ENCODE results near the gene HINT2. TPM values are rescaled to one million over a fixed set of nuclear protein-coding genes. Genes with fewer than 3 reads are reported as not detected.

Gene HINT2
- total and polyA plus RNA-seq, 2 experiments from 2014 or later: 30.6 to 50.7 TPM

DNA sequence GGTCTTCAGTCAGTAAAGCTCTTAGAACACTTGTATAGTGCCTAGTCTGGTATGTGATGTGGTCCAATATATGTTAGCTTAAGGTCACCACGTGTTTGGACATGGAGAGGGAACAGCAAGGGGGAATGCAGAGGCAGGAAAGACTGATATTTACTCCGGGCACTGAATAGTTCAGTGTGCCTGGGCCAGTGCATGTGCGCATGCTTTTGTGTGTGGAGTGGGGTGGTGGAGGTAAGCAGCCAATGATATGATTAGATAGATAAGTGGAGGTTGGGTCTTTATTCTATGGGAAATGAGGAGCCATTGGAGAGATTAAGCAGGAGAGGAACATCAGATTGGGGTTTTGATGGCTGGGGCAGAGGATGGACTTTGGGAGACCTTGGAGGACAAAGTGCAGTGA, 41.4 kb upstream of the HINT2 start:
- H2AFZ ChIP-seq: no peak overlapping the region
- H3K27ac ChIP-seq: no peak overlapping the region
- no peaks in the 10 kb centered on the region for H3K9me2 ChIP-seq (ENCODE audit: insufficient read depth)
- WGBS, 2 experiments (ENCODE audit: low coverage in 1 of 2, low lambda C conversion rate in 2 of 2, missing lambda C conversion rate in 2 of 2): 67 to 69% methylated on average over 3 of the region's 3 CpGs
- no peaks in the 10 kb centered on the region for H3K4me1 ChIP-seq (ENCODE audit: insufficient read depth)
- TF ChIP-seq EZH2 (IDR thresholded peaks at IDR 0.05; ENCODE audit: insufficient read depth, poor library complexity, severe bottlenecking): no peak
- H3K4me2 ChIP-seq (ENCODE audit: unreplicated experiment): no peak overlapping the region
- H3F3A ChIP-seq (ENCODE audit: insufficient read depth): no peaks in the 10 kb centered on the region
- no peaks in the 10 kb centered on the region for H3K9me3 ChIP-seq (ENCODE audit: low read depth)
- DNase-seq: no peak
- in situ Hi-C loops (cut with MboI): no loop called here
- H3K9ac ChIP-seq: no peak overlapping the region
- H4K20me1 ChIP-seq (ENCODE audit: insufficient read depth): no peaks in the 10 kb centered on the region
- H3K79me2 ChIP-seq (ENCODE audit: insufficient read depth): no peaks in the 10 kb centered on the region
- H3K36me3 ChIP-seq (ENCODE audit: low read depth): no peaks in the 10 kb centered on the region
- peaks cover under 1% of the 10 kb centered on the region; the same call in 1 of the 2 replicates for H3K27me3 ChIP-seq (replicated peaks; ENCODE audit: insufficient read depth)
- no peak overlapping the region for H3K4me3 ChIP-seq

GRCh38 chr9:35854091-35854762, 39.4 kb upstream of the HINT2 start:
- no peaks in the 10 kb centered on the region; the same call in 1 of the 2 replicates for H3K36me3 ChIP-seq (ENCODE audit: low read depth)
- H3K9me3 ChIP-seq (ENCODE audit: low read depth): no peaks in the 10 kb centered on the region
- H3K27me3 ChIP-seq (replicated peaks; ENCODE audit: insufficient read depth): no peaks in the 10 kb centered on the region
- no peaks in the 10 kb centered on the region for H4K20me1 ChIP-seq (ENCODE audit: insufficient read depth)
- no peak for TF ChIP-seq EZH2phosphoT487 (IDR thresholded peaks at IDR 0.05; ENCODE audit: insufficient read depth, low read depth)
- no peak for TF ChIP-seq EZH2 (IDR thresholded peaks at IDR 0.05; ENCODE audit: insufficient read depth, poor library complexity, severe bottlenecking)
- 75 to 80% methylated on average over 7 of the region's 7 CpGs for WGBS, 2 experiments (ENCODE audit: low coverage in 1 of 2, low lambda C conversion rate in 2 of 2, missing lambda C conversion rate in 2 of 2)
- peaks cover 5% of the 10 kb centered on the region for H3F3A ChIP-seq (ENCODE audit: insufficient read depth)
- in situ Hi-C loops (cut with MboI): no loop called here
- H3K4me2 ChIP-seq (ENCODE audit: unreplicated experiment): no peak overlapping the region
- no peak for DNase-seq
- no peaks in the 10 kb centered on the region for H3K4me1 ChIP-seq (ENCODE audit: insufficient read depth)
- no peak overlapping the region for H3K9ac ChIP-seq
- no peak overlapping the region for H3K27ac ChIP-seq
- no peak overlapping the region for H3K4me3 ChIP-seq
- no peaks in the 10 kb centered on the region for H3K79me2 ChIP-seq (ENCODE audit: insufficient read depth)
- no peaks in the 10 kb centered on the region for H3K9me2 ChIP-seq (ENCODE audit: insufficient read depth)
- no peak overlapping the region for H2AFZ ChIP-seq

- WGBS, 2 experiments (ENCODE audit: low coverage in 1 of 2, low lambda C conversion rate in 2 of 2, missing lambda C conversion rate in 2 of 2): 81 to 82% methylated on average over 24 to 25 of the region's 25 CpGs
- no peaks in the 10 kb centered on the region for H4K20me1 ChIP-seq (ENCODE audit: insufficient read depth)
- H2AFZ ChIP-seq: no peak overlapping the region
- peaks cover 6% of the 10 kb centered on the region; the same call in 1 of the 2 replicates for H3K4me1 ChIP-seq (ENCODE audit: insufficient read depth)
- in situ Hi-C loops (cut with MboI): no loop called here
- no peak for TF ChIP-seq EZH2 (IDR thresholded peaks at IDR 0.05; ENCODE audit: insufficient read depth, poor library complexity, severe bottlenecking)
- TF ChIP-seq EZH2phosphoT487 (IDR thresholded peaks at IDR 0.05; ENCODE audit: insufficient read depth, low read depth): no peak
- H3K9ac ChIP-seq: no peak overlapping the region
- H3F3A ChIP-seq (ENCODE audit: insufficient read depth): peaks cover 11% of the 10 kb centered on the region
- no peaks in the 10 kb centered on the region for H3K9me3 ChIP-seq (ENCODE audit: low read depth)
- no peak overlapping the region for H3K4me3 ChIP-seq
- no peaks in the 10 kb centered on the region for H3K9me2 ChIP-seq (ENCODE audit: insufficient read depth)
- no peak overlapping the region for H3K4me2 ChIP-seq (ENCODE audit: unreplicated experiment)
- DNase-seq: no peak
- H3K27ac ChIP-seq: no peak overlapping the region
- H3K79me2 ChIP-seq (ENCODE audit: insufficient read depth): no peaks in the 10 kb centered on the region
- H3K36me3 ChIP-seq (ENCODE audit: low read depth): no peaks in the 10 kb centered on the region; the same call in 1 of the 2 replicates
- H3K27me3 ChIP-seq (replicated peaks; ENCODE audit: insufficient read depth): no peaks in the 10 kb centered on the region
Observed at GRCh38 chr9:35852876-35853865, 38.3 kb upstream of the HINT2 start.

GRCh38 chr9:35852267-35852815, 37.5 kb upstream of the HINT2 start:
- peaks cover 13% of the 10 kb centered on the region for H3K4me1 ChIP-seq (ENCODE audit: insufficient read depth)
- no peak overlapping the region for H3K4me2 ChIP-seq (ENCODE audit: unreplicated experiment)
- H3K79me2 ChIP-seq (ENCODE audit: insufficient read depth): no peaks in the 10 kb centered on the region
- H3K9ac ChIP-seq: no peak overlapping the region
- in situ Hi-C loops (cut with MboI): no loop called here
- H3K27me3 ChIP-seq (replicated peaks; ENCODE audit: insufficient read depth): no peaks in the 10 kb centered on the region
- H3K36me3 ChIP-seq (ENCODE audit: low read depth): no peaks in the 10 kb centered on the region; the same call in 1 of the 2 replicates
- H3K4me3 ChIP-seq: no peak overlapping the region
- DNase-seq: no peak
- no peaks in the 10 kb centered on the region for H4K20me1 ChIP-seq (ENCODE audit: insufficient read depth)
- TF ChIP-seq EZH2 (IDR thresholded peaks at IDR 0.05; ENCODE audit: insufficient read depth, poor library complexity, severe bottlenecking) (no peak), EZH2phosphoT487 (IDR thresholded peaks at IDR 0.05; ENCODE audit: insufficient read depth, low read depth) (no peak)
- H3F3A ChIP-seq (ENCODE audit: insufficient read depth): peaks cover 18% of the 10 kb centered on the region
- WGBS, 2 experiments (ENCODE audit: low coverage in 1 of 2, low lambda C conversion rate in 2 of 2, missing lambda C conversion rate in 2 of 2): 83 to 93% methylated on average over 2 of the region's 2 CpGs
- no peak overlapping the region for H3K27ac ChIP-seq
- no peaks in the 10 kb centered on the region for H3K9me2 ChIP-seq (ENCODE audit: insufficient read depth)
- H3K9me3 ChIP-seq (ENCODE audit: low read depth): no peaks in the 10 kb centered on the region
- no peak overlapping the region for H2AFZ ChIP-seq
